ENCODE results near the gene NOL4L. TPM values are rescaled to one million over a fixed set of nuclear protein-coding genes. Genes with fewer than 3 reads are reported as not detected.
A peak's percentile ranks its signal among the peaks of the same experiment; 100 is the strongest.

Gene NOL4L
- total RNA-seq, 1 experiment from 2014 or later, result 6.1 TPM

DNA sequence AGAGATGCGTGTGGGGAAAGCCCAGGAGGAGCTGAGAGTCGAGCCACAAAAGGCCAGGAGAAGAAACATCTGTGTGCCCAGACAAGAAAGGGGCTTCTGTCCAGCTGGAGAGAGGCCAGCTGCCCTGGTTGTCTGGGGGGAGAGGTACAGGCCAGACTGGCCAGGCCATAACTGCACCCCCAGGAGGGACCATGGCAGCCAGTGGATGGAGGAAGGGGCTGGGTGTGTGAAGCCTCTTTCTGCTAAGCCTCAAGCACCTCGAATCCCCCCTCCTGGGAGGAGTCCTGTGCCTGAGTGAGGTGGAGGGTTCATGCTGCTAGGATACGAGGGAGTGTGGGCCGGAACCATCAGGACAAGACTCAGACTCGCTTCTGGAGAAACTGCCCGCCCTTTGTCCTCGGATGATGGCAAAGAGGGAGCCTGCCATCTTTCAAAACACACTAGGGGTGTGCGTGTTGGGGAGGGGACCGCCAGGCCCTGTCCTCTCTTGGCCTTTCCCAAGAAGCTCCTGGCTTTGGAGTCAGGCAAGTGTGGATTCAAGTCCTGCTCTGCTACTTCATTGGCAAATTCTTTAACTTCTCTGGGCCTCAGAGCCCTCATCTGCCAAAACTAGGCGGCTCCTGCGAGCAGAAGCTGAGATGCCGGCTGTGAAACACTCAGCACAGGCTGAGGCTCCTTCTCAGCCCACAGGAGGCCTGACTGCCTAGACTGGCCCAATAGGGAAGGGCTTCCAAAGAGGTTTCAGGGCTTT is 136.7 kb downstream of the NOL4L start:
- in situ Hi-C loops (cut with HindIII; ENCODE audit: low sequenced_read_pairs), result no loop called here

GRCh38 chr20:32447136-32448027 is 137.8 kb downstream of the NOL4L start:
- in situ Hi-C loops (cut with HindIII; ENCODE audit: low sequenced_read_pairs), result no loop called here
- peak; percentile 79 for DNase-seq (ENCODE audit: low spot score)

More for the DNA sequence above, 136.7 kb downstream of the NOL4L start:
- DNase-seq (ENCODE audit: low spot score), result peak; percentile 52

GRCh38 chr20:32446301-32447100 is 138.6 kb downstream of the NOL4L start:
- in situ Hi-C loops (cut with HindIII; ENCODE audit: low sequenced_read_pairs), result no loop called here
- no peak for DNase-seq (ENCODE audit: low spot score)

DNA sequence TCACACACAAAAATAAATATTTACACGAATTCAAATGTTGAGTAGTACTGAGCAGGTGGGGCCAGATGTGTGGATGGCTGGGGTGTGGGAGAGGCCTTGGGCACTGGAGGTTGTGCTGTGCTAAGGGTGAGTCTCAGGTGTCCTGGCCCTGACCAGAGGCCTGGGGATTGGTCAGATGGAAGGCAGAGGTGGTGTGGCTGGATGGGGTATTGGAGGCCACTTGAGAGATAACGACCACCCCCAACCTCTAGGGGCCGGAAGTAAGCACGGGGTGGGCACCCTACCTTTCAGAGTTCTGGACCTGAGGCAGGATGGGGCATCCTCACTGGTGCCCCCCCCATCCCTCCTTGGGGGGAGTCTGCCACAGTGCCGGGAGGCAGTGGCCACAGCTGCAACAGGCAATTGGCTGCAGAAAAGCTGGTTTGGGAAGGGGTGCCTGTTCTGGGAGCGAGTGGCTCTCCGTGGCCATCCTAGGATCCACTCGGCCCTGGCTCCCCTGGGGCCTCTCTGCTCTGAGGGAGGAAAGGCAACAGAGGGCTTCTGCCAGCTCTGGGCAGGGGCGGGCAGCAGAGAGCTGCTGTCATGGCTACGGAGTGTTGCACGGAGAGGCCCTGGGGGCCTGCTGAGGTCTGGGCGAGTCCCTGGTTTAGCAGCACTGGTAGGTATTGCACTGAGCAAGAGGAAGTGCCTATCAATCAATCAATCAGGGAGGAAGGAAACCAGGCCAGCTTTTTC is 139.4 kb downstream of the NOL4L start:
- in situ Hi-C loops (cut with HindIII; ENCODE audit: low sequenced_read_pairs), result no loop called here
- no peak for DNase-seq (ENCODE audit: low spot score)

GRCh38 chr20:32444474-32445220 is 140.5 kb downstream of the NOL4L start:
- in situ Hi-C loops (cut with HindIII; ENCODE audit: low sequenced_read_pairs), result no loop called here
- DNase-seq (ENCODE audit: low spot score), result no peak

- in situ Hi-C loops (cut with HindIII; ENCODE audit: low sequenced_read_pairs), result no loop called here
- no peak for DNase-seq (ENCODE audit: low spot score)
These were observed 141.7 kb downstream of the NOL4L start for GRCh38 chr20:32443386-32443974.

GRCh38 chr20:32442630-32443373 is 142.3 kb downstream of the NOL4L start:
- DNase-seq (ENCODE audit: low spot score), result no peak
- in situ Hi-C loops (cut with HindIII; ENCODE audit: low sequenced_read_pairs), result no loop called here

DNA sequence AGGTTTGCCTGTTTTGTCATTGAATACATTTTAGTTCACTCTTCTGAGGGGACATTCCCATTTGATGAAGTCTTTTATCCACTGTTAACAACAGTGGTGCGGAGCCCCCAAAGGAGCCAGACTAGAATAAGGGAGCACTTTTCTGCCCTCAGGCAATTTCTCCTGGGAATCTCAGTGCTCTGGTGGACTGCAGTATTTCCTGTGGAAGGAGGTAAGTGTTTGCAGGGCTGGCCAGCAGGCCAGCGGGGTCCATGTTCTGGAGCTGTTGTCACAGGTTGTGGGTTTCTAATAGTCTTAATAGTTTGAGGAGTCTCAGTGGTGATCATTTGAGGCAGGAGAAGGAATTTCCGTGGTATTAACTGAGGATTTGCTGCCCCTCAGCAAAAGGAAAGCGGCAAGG is 143.5 kb downstream of the NOL4L start:
- DNase-seq (ENCODE audit: low spot score), result no peak
- in situ Hi-C loops (cut with HindIII; ENCODE audit: low sequenced_read_pairs), result no loop called here

DNA sequence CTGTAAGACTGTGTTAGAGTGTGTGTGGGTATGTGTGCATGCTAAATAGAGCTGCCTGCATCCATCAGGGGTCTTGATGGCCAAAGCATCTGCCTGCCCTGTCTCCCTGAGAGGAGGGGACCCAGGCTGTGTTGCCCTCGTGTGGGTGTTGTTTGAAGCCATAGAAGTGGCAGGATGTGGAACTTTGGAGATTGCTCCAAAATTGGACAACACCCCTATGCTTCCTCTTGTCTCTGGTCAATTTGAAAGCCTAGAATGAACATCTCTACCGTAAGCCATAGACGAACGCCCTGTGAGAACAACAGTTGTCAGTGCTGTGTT is 144.4 kb downstream of the NOL4L start:
- DNase-seq (ENCODE audit: low spot score), result no peak
- in situ Hi-C loops (cut with HindIII; ENCODE audit: low sequenced_read_pairs), result no loop called here

- no peak for DNase-seq (ENCODE audit: low spot score)
- in situ Hi-C loops (cut with HindIII; ENCODE audit: low sequenced_read_pairs), result no loop called here
These were observed 144.9 kb downstream of the NOL4L start for GRCh38 chr20:32440069-32440757.

DNA sequence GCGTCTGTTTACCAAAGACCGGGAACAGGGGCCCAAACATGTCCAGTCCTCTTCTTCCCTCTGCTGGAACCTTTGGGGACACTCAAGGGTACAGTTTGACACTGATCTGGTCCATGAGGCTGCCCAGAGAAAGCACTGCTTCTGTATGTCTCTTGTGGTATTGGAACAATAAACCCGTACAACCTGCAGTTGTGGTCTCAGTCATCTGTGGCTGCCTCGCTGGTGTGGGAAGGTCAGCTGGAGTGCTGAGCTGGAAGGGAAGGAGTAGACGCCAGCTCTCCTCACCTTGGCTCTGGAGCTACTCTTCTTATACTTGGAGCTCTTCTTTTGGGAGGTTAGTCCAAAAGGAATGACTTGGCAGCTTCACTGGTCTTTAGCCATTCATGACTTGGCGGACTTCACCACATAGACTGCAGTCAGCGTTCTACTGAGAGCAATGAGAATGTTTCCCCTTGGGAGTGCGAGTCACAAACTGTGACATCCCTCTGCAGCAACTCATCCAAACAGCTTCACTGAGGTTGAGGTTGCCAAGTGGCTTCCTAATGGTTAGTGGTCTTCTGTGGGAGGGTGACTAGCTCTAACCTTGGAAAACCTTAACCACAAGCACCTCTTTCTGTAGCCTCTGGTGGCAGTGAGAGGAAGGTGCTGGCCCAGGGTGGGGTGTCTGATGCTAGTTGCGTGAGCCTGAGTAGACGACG is 145.9 kb downstream of the NOL4L start:
- in situ Hi-C loops (cut with HindIII; ENCODE audit: low sequenced_read_pairs), result loop anchor here (10.0 kb wide), 1 partner anchor 54 kb away; no protein-coding TSS in a partner anchor
- DNase-seq (ENCODE audit: low spot score), result no peak

GRCh38 chr20:32438331-32438858 is 146.7 kb downstream of the NOL4L start:
- in situ Hi-C loops (cut with HindIII; ENCODE audit: low sequenced_read_pairs), result loop anchor here (10.0 kb wide), 1 partner anchor 54 kb away; no protein-coding TSS in a partner anchor
- DNase-seq (ENCODE audit: low spot score), result no peak

GRCh38 chr20:32437391-32438074 is 147.6 kb downstream of the NOL4L start:
- DNase-seq (ENCODE audit: low spot score), result no peak
- in situ Hi-C loops (cut with HindIII; ENCODE audit: low sequenced_read_pairs), result loop anchor here (10.0 kb wide), 1 partner anchor 53 kb away; no protein-coding TSS in a partner anchor

DNA sequence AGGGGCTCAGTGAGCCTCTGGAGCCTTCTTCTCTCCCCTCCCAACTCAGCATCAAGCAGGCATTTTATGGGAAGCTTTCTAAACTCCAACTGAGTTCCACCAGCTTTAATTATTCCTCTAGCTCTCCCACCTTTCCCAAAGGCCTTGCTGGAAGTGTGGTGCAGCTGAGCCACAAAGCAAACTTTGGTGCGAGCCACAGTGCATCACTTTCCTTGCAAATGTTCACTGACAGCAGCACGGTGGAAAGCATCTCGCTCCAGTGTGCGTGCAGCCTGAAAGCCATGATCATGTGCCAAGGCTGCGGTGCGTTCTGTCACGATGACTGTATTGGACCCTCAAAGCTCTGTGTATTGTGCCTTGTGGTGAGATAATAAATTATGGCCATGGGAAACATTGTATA is 148.2 kb downstream of the NOL4L start:
- no peak for DNase-seq (ENCODE audit: low spot score)

More for the DNA sequence above, 148.2 kb downstream of the NOL4L start:
- in situ Hi-C loops (cut with HindIII; ENCODE audit: low sequenced_read_pairs), result loop anchor here (10.0 kb wide), 1 partner anchor 52 kb away; no protein-coding TSS in a partner anchor

All from G401 (cell line).